Osteocyte (in vitro differentiated cells): ENCODE data around the gene BARHL2. TPM values are rescaled to one million over a fixed set of nuclear protein-coding genes. Genes with fewer than 3 reads are reported as not detected.

Experiments used
- DNase-seq: peaks from one replicate; pipeline ENCODE4 v3.0.0; 2021; ENCODE audit warnings: mixed read lengths; ENCODE audit not compliant: unreplicated experiment; ENCODE audit errors: extremely low spot score
- H3K27ac Mint-ChIP-seq: one replicate; pipeline ENCODE4 v1.8.0; 2021; ENCODE audit warnings: mild to moderate bottlenecking, mixed read lengths; ENCODE audit not compliant: unreplicated experiment
- H3K27me3 Mint-ChIP-seq: one replicate; pipeline ENCODE4 v1.8.0; 2021; ENCODE audit warnings: mixed read lengths; ENCODE audit not compliant: unreplicated experiment
- H3K36me3 Mint-ChIP-seq: one replicate; pipeline ENCODE4 v1.8.0; 2021; ENCODE audit warnings: mixed read lengths; ENCODE audit not compliant: unreplicated experiment
- H3K4me1 Mint-ChIP-seq: one replicate; pipeline ENCODE4 v1.8.0; 2021; ENCODE audit warnings: mixed read lengths; ENCODE audit not compliant: unreplicated experiment
- H3K4me3 Mint-ChIP-seq: one replicate; pipeline ENCODE4 v1.8.0; 2021; ENCODE audit warnings: mild to moderate bottlenecking, moderate library complexity, mixed read lengths; ENCODE audit not compliant: unreplicated experiment
- H3K9me3 Mint-ChIP-seq: one replicate; pipeline ENCODE4 v1.8.0; 2021; ENCODE audit warnings: mixed read lengths; ENCODE audit not compliant: unreplicated experiment
- CTCF ChIP-seq: fragments of 200-600 bp; sonication (generic); IDR thresholded peaks from 2 replicates; pipeline ENCODE4 v1.5.0; 2021; ENCODE audit warnings: antibody characterized with exemption, mild to moderate bottlenecking, moderate library complexity
- long read RNA-seq: library from polyadenylated mRNA; unstranded; transcript quantifications from one replicate; pipeline ENCODE4 v2.0.0, GENCODE V29; 2021
- total RNA-seq: library from RNA; stranded (reverse); gene quantifications from 2 replicates; pipeline ENCODE4 v1.2.1, GENCODE V29; 2021

The BARHL2 gene
- total RNA-seq, result not detected in 2 replicates
- long read RNA-seq, result 0 reads

- Mint-ChIP-seq H3K27ac (no peak within 1 kb of the TSS), H3K27me3 (peaks cover 86% of the 10 kb centered on the region), H3K4me1 (peaks cover 24% of the 10 kb centered on the region), H3K36me3 (peaks cover 4% of the 10 kb centered on the region), H3K9me3 (peaks cover 14% of the 10 kb centered on the region), H3K4me3 (peak within 1 kb of the TSS; percentile 76)
- no peak for DNase-seq
- no peak for TF ChIP-seq CTCF
Measured at GRCh38 chr1:90716552-90717355, at the start of gene BARHL2. TSS of gene BARHL2 (minus strand) at chr1:90717302. CDS start at chr1:90717195, 107 bp downstream.

GRCh38 chr1:90763930-90764329 lies 46.8 kb upstream of the BARHL2 start:
- TF ChIP-seq CTCF, result no peak
- no peak overlapping the region for H3K27ac Mint-ChIP-seq
- H3K4me3 Mint-ChIP-seq, result no peak overlapping the region
- no peak for DNase-seq
- peaks cover 7% of the 10 kb centered on the region for H3K27me3 Mint-ChIP-seq
- H3K9me3 Mint-ChIP-seq, result no peaks in the 10 kb centered on the region
- H3K4me1 Mint-ChIP-seq, result no peaks in the 10 kb centered on the region
- no peaks in the 10 kb centered on the region for H3K36me3 Mint-ChIP-seq

DNA sequence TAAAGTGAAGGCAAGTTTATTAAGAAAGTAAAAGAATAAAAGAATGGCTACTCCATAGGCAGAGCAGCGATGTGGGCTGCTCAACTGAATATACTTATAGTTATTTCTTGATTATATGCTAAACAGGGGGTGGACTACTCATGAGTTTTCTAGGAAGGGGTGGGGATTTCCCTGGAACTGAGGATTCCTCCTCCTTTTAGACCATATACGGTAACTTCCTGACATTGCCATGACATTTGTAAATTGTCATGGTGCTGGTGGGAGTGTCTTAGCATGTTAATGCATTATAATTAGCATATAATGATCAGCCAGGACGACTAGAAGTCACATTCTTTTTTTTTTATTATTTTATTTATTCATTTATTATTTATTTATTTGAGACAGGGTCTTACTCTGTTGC lies 46.4 kb upstream of the BARHL2 start:
- TF ChIP-seq CTCF, result no peak
- H3K9me3 Mint-ChIP-seq, result no peaks in the 10 kb centered on the region
- no peaks in the 10 kb centered on the region for H3K36me3 Mint-ChIP-seq
- peaks cover 7% of the 10 kb centered on the region for H3K27me3 Mint-ChIP-seq
- H3K4me3 Mint-ChIP-seq, result no peak overlapping the region
- no peak for DNase-seq
- no peaks in the 10 kb centered on the region for H3K4me1 Mint-ChIP-seq
- no peak overlapping the region for H3K27ac Mint-ChIP-seq

- H3K9me3 Mint-ChIP-seq, result no peaks in the 10 kb centered on the region
- H3K27ac Mint-ChIP-seq, result no peak overlapping the region
- no peak for DNase-seq
- H3K36me3 Mint-ChIP-seq, result no peaks in the 10 kb centered on the region
- H3K27me3 Mint-ChIP-seq, result peaks cover 7% of the 10 kb centered on the region
- no peak for TF ChIP-seq CTCF
- no peaks in the 10 kb centered on the region for H3K4me1 Mint-ChIP-seq
- H3K4me3 Mint-ChIP-seq, result no peak overlapping the region
Measured at GRCh38 chr1:90761781-90762589, 44.9 kb upstream of the BARHL2 start.

DNA sequence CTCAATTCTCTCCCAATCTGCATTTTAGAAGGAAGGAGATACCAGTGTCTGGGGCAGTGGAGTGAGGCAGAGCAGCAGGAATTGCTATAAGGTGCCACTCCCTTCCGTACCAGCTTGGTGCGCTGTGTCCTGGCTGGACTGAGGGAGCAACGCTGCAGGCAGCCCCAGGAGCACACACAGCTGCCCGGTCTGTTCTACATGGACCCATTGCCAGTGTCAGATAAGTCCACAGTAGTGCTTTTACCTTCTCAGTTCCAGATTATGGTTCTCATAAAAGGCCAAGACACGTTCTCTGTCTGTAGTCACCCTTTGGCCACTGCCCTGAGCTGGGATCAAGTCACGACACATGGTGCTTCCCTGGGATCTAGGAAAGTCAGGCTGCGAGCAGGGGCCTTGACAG lies 44.1 kb upstream of the BARHL2 start:
- Mint-ChIP-seq H3K27me3 (peaks cover 7% of the 10 kb centered on the region), H3K4me3 (no peak overlapping the region), H3K36me3 (no peaks in the 10 kb centered on the region), H3K9me3 (no peaks in the 10 kb centered on the region), H3K27ac (no peak overlapping the region), H3K4me1 (no peaks in the 10 kb centered on the region)
- DNase-seq, result no peak
- no peak for TF ChIP-seq CTCF
